Neural crest cell (in vitro differentiated cells): ENCODE data around the gene FCN1. TPM values are rescaled to one million over a fixed set of nuclear protein-coding genes. Genes with fewer than 3 reads are reported as not detected.
A peak's percentile ranks its signal among the peaks of the same experiment; 100 is the strongest.

ENCODE experiments used
- DNase-seq: peaks from one replicate; pipeline ENCODE4 v3.0.0; 2021; ENCODE audit warnings: low read depth, mixed read lengths, low spot score
- H3K27ac Mint-ChIP-seq: one replicate; pipeline ENCODE4 v1.8.0; 2021; ENCODE audit warnings: mild to moderate bottlenecking, mixed read lengths; ENCODE audit not compliant: unreplicated experiment
- H3K27me3 Mint-ChIP-seq: 2 replicates; pipeline ENCODE4 v1.8.0; 2021; ENCODE audit warnings: low read depth, mild to moderate bottlenecking, mixed read lengths
- H3K36me3 Mint-ChIP-seq: 2 replicates; pipeline ENCODE4 v1.8.0; 2021; ENCODE audit warnings: low read depth, mild to moderate bottlenecking, mixed read lengths
- H3K4me1 Mint-ChIP-seq: 2 replicates; pipeline ENCODE4 v1.8.0; 2021; ENCODE audit warnings: mixed read lengths
- H3K4me3 Mint-ChIP-seq: one replicate; pipeline ENCODE4 v1.8.0; 2021; ENCODE audit warnings: mild to moderate bottlenecking, mixed read lengths
- H3K9me3 Mint-ChIP-seq: 2 replicates; pipeline ENCODE4 v1.8.0; 2021; ENCODE audit warnings: mixed read lengths
- CTCF ChIP-seq: fragments of 200-600 bp; sonication (generic); conservative IDR thresholded peaks from 2 replicates; pipeline ENCODE4 v1.5.0; 2021; ENCODE audit warnings: antibody characterized with exemption, mild to moderate bottlenecking
- total RNA-seq: library from RNA; stranded (reverse); gene quantifications from 2 replicates; pipeline ENCODE4 v1.2.1, GENCODE V29; 2021

FCN1 gene
- total RNA-seq, 1 donor from 2014 or later: not detected

- Mint-ChIP-seq H3K9me3 (no peaks in the 10 kb centered on the region), H3K4me3 (no peak overlapping the region), H3K27me3 (no peaks in the 10 kb centered on the region), H3K4me1 (no peaks in the 10 kb centered on the region), H3K36me3 (no peaks in the 10 kb centered on the region), H3K27ac (peak overlapping the region; percentile 89)
- no peak for DNase-seq
- no peak for TF ChIP-seq CTCF
Observed at GRCh38 chr9:134961331-134962064, 43.8 kb upstream of the FCN1 start.

GRCh38 chr9:134960701-134961181 is 43.0 kb upstream of the FCN1 start:
- Mint-ChIP-seq H3K4me1 (no peaks in the 10 kb centered on the region), H3K9me3 (no peaks in the 10 kb centered on the region), H3K36me3 (no peaks in the 10 kb centered on the region), H3K4me3 (no peak overlapping the region), H3K27me3 (no peaks in the 10 kb centered on the region), H3K27ac (no peak overlapping the region)
- TF ChIP-seq CTCF: no peak
- no peak for DNase-seq

GRCh38 chr9:134959971-134960310 is 42.2 kb upstream of the FCN1 start:
- Mint-ChIP-seq H3K4me1 (no peaks in the 10 kb centered on the region), H3K4me3 (no peak overlapping the region), H3K36me3 (no peaks in the 10 kb centered on the region), H3K27ac (no peak overlapping the region), H3K27me3 (no peaks in the 10 kb centered on the region), H3K9me3 (no peaks in the 10 kb centered on the region)
- TF ChIP-seq CTCF: no peak
- DNase-seq: no peak

- H3K4me1 Mint-ChIP-seq: no peaks in the 10 kb centered on the region
- no peaks in the 10 kb centered on the region for H3K27me3 Mint-ChIP-seq
- DNase-seq: no peak
- H3K9me3 Mint-ChIP-seq: no peaks in the 10 kb centered on the region
- H3K4me3 Mint-ChIP-seq: no peak overlapping the region
- no peaks in the 10 kb centered on the region for H3K36me3 Mint-ChIP-seq
- H3K27ac Mint-ChIP-seq: no peak overlapping the region
- no peak for TF ChIP-seq CTCF
Observed at GRCh38 chr9:134959126-134959970, 41.6 kb upstream of the FCN1 start.

GRCh38 chr9:134957945-134958227 is 40.2 kb upstream of the FCN1 start:
- no peak overlapping the region for H3K4me3 Mint-ChIP-seq
- H3K36me3 Mint-ChIP-seq: no peaks in the 10 kb centered on the region
- no peak overlapping the region for H3K27ac Mint-ChIP-seq
- no peaks in the 10 kb centered on the region for H3K9me3 Mint-ChIP-seq
- DNase-seq: no peak
- H3K4me1 Mint-ChIP-seq: no peaks in the 10 kb centered on the region
- H3K27me3 Mint-ChIP-seq: no peaks in the 10 kb centered on the region
- no peak for TF ChIP-seq CTCF
